ENCODE measurements around the gene SNX10. TPM values are rescaled to one million over a fixed set of nuclear protein-coding genes. Genes with fewer than 3 reads are reported as not detected.

SNX10 gene
- total and polyA plus RNA-seq, 2 of the 8 experiments (the other 6 are each of a cell fraction or from before 2014, with no cell fraction given), result 4.4 to 9.6 TPM

DNA sequence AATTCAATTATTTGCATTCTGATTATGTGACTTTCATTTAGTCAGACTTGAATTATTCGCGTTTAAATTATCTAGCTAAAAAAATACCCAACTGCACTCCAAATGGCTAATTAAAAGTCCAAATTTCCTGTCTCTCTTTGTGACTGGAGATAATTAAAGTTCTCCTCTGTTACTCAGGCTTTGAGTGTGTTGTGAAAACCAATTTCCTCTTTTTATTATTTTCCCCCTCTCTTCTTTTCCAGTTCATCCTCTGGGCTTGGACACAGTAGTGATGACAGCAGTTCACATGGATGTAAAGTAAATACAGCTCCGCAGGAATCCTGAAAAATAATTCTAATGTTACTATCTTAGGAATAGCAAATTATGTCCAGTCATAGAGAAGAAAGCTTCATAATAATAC, 80.6 kb downstream of the SNX10 start (continued):
- TF ChIP-seq HDAC6 (IDR thresholded peaks at IDR 0.05; ENCODE audit: low read depth, low read length) (no peak), GABPA (IDR thresholded peaks at IDR 0.05; ENCODE audit: borderline replicate concordance, insufficient read depth, low read length) (no peak), MAFK (IDR thresholded peaks at IDR 0.05; ENCODE audit: low read depth, low read length) (no peak)

Measured in H1 (cell line).